Stimulated activated CD8-positive, alpha-beta memory T cell treated with anti-CD3 and anti-CD28 coated beads, Interleukin-2, amount 100 ng/mL, for 48 hours (primary cell): Measurements from ENCODE around the gene ARHGEF25.
"Not testable (repeated sequence)": the region's sequence is repeated elsewhere in the genome, so short reads cannot be mapped to it uniquely, and the experiment has no call there.

ENCODE experiments used
- DNase-seq, 2 donors: peaks; one replicate each; pipeline ENCODE4 v3.0.0-alpha.2; 2020; ENCODE audit warnings: low read depth in 2 of 2

ARHGEF25 gene

GRCh38 chr12:57611108-57611826 lies at the start of gene ARHGEF25:
Gene ARHGEF25 (plus strand): TSS chr12:57611435. CDS start chr12:57611895, 460 bp downstream.
- DNase-seq, result peak in 1 of 2 donors; percentile 51

- no peak for DNase-seq
Measured at GRCh38 chr12:57563358-57563757, 47.9 kb upstream of the ARHGEF25 start.

DNA sequence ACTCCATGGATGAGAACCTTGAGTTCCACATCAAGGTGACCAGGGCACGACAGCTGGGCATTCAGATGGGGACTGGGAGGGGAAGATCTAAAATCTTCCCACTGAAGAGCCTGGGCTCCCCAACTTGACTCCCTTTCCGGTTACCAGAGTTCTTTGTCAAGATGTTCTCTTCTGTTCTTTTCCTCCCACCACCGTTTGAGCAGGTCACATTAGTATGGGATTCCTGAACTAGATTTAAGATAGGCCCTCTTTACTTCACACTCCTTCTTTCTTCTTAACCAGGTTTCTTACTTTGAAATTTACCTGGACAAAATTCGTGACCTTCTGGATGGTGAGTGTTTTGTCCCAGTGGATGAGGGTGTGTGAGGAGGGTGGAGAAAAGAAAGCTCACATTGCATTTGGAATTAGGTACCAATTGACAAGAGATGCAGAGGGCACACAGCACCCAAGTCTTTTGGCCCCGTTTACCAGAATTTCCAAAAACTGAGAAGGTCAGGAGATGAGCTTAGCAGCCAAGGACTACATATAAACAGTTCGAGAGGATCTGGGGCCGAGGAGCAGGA lies 47.0 kb upstream of the ARHGEF25 start:
- DNase-seq, result no peak

DNA sequence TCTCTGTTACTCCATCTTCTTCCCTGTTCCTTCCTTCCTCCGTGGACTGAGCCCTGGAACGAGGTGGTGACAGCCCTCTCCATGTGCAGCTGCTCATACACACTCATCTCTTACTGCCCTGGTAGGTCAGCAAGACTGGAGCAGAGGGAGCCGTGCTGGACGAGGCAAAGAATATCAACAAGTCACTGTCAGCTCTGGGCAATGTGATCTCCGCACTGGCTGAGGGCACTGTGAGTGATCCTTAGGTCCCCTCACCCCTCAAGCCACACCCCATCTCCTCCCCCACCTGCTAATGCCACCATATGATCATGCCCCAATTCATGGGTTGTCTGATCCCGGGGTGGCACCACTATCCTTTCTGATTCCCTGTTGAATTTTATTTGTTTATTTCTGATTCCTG lies 42.4 kb upstream of the ARHGEF25 start:
- DNase-seq, result no peak

DNA sequence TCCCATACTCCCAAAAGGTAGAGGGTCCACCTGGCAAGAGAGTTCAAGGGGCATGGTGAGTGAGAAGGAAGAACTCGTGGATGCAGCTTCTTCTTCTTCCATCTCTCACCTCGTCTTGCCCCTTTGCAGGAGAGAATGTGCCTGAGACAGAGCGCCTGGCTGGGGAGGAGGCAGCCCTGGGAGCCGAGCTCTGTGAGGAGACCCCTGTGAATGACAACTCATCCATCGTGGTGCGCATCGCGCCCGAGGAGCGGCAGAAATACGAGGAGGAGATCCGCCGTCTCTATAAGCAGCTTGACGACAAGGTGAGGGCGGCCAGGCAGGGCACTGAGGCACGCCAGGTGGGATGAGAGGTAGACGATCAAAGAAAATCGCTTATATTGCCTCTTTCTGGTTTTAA lies 41.4 kb upstream of the ARHGEF25 start:
- DNase-seq, result no peak

- not testable (repeated sequence) for DNase-seq
Measured at GRCh38 chr12:57570438-57570837, 40.8 kb upstream of the ARHGEF25 start.

DNA sequence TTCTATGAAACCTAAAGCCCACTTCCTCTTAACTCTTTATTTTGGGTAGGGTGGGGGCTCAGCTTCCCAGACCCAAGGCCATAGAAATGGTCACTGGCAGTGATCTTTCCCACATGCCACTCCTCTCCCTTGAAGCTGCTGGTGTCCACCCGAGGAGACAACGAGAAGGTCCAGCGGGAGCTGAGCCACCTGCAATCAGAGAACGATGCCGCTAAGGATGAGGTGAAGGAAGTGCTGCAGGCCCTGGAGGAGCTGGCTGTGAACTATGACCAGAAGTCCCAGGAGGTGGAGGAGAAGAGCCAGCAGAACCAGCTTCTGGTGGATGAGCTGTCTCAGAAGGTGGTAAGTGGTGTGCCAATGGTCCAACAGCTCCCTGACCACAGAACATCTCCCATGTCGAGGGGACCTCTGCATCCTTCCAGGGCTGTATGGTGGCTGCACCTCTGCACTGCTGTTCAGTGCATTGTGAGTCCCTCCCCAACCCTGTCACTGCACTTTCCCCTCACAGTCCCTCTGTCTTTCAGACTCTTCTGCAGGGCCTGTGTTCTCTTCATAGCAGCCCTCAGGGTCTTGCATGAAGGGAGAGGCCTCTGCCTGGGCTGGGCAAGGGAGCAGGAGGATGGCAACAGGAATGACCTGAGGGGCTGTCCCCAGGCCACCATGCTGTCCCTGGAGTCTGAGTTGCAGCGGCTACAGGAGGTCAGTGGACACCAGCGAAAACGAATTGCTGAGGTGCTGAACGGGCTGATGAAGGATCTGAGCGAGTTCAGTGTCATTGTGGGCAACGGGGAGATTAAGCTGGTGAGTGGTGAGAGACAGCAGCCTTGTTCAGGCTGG lies 39.1 kb upstream of the ARHGEF25 start:
- no peak for DNase-seq

GRCh38 chr12:57574795-57575194 lies 36.4 kb upstream of the ARHGEF25 start:
- no peak for DNase-seq

DNA sequence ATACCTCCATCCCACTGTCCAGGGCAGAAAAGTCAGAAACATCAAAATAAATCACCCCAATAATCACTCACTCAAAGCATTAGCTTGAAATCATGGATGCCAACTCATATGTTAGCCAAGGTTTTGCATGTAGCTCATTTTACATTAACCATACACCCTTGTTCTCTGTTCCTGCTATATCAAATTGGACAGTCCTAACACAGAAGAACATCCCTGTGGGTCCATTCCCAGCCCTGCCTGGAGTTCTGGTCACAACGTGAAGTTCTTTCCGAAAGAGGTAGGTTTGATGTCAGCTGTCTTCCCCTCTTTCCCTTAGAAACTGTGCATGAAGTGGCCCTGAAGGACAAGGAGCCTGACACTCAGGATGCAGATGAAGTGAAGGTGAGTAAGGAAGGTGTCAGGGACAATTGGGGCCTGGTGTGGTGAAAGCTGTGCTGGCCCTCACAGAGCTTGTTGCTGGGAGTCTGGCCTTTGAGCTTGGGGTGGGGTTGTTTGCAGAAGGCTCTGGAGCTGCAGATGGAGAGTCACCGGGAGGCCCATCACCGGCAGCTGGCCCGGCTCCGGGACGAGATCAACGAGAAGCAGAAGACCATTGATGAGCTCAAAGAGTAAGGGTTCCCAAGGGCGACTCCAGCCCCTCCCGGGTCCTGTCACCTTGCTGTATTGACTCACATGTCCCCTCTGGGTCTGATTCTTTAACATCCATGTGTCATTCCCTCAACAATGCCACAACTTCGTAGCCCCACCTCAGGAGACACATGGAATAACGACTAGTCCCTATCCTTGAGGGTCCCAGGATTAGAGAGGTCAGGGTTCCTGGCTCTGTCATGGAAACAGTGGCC lies 35.2 kb upstream of the ARHGEF25 start:
- DNase-seq, result no peak

DNA sequence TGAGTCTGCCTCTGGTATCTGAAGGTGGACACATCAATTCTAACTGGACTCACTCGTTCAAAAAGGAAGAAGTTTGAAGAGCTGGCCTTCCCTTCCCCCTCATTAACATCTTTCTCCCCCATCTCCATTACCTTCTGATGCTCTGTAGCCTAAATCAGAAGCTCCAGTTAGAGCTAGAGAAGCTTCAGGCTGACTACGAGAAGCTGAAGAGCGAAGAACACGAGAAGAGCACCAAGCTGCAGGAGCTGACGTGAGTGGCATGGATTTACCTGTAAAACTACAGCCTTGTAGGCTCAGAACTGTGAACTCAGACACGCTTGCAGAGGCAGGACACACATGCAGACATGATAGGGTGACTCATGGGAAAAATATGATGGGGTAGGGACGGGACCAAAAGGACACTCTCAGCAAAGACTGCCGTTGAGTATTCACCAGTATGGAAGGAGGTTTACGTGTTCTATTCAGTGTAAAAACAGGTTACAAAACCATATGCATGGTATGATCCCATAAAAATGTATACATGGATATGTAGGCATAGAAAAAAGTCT lies 34.5 kb upstream of the ARHGEF25 start:
- DNase-seq, result no peak

DNA sequence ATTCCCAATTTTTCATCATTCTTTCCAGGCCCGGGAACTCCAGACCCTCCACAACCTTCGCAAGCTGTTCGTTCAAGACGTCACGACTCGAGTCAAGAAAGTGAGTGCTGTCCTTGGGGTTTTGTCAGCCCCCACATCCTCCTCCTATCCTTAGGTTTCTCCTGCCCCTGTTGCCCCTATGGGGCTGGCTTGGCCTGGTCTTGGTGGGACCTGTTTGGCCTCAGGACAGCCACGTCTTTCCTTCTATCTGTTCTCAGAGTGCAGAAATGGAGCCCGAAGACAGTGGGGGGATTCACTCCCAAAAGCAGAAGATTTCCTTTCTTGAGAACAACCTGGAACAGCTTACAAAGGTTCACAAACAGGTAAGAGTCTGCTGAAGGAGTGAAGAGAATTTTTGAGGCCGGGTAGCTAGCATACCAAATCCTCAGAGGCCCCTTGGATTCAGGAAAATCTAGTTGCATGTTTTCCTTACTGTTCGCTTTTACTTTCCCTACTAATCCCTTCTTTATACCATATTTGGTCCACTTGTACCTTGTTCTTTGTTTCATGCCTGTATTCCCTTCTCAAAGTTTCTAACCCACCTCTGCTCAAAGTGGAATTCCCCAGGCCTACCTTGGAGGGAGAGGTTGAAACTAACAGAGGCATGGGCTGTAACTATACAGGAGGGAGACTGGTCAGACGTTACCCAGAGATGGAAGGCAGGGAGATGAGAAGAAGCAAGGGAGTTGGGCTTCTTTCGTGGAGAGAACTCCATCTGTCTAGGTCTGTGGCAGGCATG lies 33.1 kb upstream of the ARHGEF25 start:
- DNase-seq, result no peak

DNA sequence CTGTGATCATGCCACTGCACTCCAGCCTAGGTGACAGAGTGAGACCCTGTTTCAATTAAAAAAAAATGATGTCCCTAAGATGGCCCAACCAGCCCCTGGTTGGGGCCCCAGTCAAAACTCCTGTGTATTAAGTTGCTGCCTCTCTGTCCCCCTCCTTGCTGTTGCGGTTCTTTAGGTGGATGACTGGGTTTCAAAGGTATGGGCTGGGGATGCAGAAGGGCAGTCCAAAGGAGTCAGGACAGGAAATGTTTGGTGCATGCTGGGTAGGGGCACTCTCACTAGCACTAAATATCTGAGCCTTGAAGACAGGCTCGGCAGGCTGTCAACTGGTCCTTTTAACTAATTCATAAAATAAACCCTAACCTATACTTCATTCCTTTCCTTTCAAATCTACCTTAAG lies 32.2 kb upstream of the ARHGEF25 start:
- DNase-seq, result no peak

- no peak for DNase-seq
Measured at GRCh38 chr12:57579677-57580465, 31.4 kb upstream of the ARHGEF25 start.

DNA sequence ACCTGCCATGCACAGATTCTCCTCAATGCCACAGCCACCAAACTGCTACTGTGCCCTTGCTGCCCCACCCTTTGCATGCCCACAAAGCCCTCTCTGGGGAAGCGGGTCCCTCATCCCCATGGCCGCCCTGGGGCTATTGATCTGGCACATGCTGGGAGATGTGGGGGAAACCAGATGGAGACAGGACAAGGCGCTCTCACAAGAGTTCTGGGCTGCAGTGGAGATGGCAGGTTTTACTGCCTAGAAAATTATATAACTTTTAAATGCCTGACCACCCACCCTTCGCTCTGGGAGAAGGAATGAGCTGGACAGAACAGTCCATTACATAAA lies 30.8 kb upstream of the ARHGEF25 start:
- DNase-seq, result no peak

DNA sequence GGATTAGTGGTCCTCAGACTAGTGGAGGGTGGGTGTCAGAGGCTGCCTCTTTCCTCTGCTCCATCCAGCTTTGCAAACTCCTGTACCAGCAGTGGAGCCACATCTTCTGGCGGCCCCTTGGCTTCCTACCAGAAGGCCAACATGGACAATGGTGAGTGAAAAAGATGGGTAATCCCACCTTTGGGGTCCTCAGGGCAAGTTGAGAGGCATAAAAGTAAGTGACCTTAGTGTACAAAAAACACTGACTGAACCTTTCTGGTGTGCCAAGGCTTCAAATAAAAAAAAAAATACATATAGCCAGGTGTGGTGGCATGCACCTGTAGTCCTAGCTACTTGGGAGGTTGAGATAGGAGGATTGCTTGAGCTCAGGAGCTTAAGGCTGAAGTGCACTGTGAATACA lies 29.4 kb upstream of the ARHGEF25 start:
- DNase-seq, result no peak

DNA sequence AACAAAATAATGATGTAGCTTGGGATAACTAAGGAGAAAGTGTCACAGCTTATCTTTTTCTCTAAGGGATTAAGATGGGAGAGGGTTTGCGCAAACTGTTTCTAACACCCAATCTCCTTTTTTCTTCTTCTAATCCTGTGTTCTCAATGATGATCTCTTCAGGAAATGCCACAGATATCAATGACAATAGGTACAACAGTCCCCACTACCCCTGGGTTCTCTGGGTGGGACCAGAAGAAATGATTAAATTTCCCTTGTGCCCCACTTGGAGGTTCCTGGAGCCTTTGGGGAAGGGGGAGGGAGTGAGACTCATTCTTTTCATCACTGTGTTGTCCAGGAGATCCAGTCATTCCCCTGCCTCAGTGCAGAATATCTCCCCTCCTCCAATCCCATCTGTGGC lies 28.8 kb upstream of the ARHGEF25 start:
- DNase-seq, result no peak

DNA sequence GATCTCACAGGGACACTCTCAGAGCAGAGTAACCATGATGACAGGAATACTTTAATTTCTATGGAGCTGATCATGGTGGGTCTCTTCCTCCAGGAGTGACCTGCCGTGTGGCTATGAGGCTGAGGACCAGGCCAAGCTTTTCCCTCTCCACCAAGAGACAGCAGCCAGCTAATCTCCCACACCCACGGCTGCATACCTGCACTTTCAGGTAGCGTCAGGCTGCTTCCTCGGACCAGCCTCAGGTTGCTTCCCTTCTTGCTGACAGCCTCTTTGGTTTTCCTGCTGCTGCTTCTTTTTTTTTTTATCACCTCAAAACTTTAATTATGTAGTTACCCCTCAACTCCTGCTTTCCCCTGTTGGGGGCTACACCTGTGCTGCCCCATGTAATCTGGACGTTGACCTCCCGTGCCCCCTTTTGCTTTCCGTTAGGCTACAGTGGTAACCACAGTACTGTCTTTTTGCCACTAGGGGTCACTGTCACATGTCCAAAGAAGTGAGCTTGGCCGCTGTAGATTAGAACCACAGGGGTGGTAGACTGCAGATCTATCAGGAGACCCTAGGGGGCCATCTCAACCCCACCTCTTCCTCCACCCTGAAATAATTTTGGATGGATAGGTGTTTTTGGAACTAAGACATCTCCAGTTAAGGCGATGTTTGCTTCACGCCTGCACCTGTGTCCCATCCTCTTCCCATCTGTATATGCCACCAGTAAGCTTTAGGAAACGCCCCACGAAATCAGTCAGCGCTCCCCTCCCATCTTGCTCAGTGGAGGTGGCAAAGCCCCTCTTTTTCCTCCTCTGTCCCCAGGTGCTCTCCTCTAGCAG lies 28.0 kb upstream of the ARHGEF25 start:
- DNase-seq, result peak in 1 of 2 donors; percentile 29

DNA sequence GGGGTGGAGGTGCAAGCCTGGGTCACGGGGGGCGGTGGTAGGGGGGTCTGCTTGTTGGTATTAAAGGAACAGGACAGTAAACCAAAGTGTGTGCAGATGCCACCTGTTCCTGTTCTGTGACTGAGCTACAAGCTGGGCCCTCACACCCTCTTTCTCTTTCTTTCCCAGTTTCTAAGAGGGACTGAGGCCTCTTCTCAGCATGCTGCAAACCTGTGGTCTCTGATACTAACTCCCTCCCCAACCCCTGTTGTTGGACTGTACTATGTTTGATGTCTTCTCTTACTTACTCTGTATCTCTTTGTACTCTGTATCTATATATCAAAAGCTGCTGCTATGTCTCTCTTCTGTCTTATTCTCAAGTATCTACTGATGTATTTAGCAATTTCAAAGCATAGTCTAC lies 27.2 kb upstream of the ARHGEF25 start:
- DNase-seq, result no peak

DNA sequence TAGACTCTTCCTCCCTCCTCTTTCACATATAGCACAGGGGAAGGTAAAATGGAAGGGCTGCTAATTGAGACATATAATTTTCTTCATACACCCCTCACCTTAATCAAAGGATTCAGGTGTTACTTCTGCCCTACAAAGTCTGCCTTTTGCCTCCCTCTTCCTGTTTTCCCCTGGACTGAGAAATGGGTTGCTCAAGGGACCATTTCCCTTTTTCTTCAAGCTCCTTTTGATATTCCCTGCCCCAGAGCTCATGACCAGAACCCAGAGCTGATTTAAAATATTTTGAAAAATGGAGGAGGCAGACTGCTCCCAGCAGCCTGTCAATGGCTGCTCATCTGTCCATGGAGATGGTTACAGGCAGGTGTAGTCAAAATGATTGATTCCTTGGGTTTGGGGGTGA lies 26.5 kb upstream of the ARHGEF25 start:
- no peak for DNase-seq
